Measurements from ENCODE around the gene RIMS4. TPM values are rescaled to one million over a fixed set of nuclear protein-coding genes. Genes with fewer than 3 reads are reported as not detected.

Gene RIMS4
- total RNA-seq, 2 experiments from 2014 or later = not detected

DNA sequence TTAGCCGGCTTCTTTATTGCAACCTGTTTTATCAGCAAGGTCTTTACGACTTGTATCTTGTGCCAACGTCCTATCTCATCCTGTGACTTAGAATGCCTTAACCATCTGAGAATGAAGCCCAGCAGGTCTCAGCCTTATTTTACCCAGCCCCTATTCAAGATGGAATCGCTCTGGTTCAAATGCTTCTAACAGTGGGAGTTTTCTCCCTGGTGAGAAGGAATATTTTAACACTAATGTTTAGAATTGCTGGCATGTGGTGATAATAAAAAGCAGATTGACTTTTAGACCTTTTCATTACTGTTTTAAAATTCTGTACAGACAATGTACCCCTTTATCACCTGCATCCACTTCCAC lies 74.6 kb downstream of the RIMS4 start:
- Histone ChIP-seq H3K9me3 (ENCODE audit: control insufficient read depth in 1 of 2, insufficient read depth in 1 of 2, low read length in 2 of 2) (no peaks in the 10 kb centered on the region), H3K4me1 (ENCODE audit: insufficient read depth, low read length) (peaks cover 14% of the 10 kb centered on the region), H3K27me3 (ENCODE audit: control insufficient read depth in 1 of 2, insufficient read depth in 2 of 2, low read length in 2 of 2) (no peaks in the 10 kb centered on the region), H3K4me3 (ENCODE audit: low read length) (no peak overlapping the region), H3K27ac (ENCODE audit: low read depth in 1 of 2, low read length in 2 of 2) (no peak overlapping the region), H3K36me3 (ENCODE audit: insufficient read depth, low read length) (no peaks in the 10 kb centered on the region)
- TF ChIP-seq CTCF (IDR thresholded peaks at IDR 0.05) = no peak
- H3K27me3 Mint-ChIP-seq = no peaks in the 10 kb centered on the region
- H3K4me1 Mint-ChIP-seq (ENCODE audit: low read depth) = peaks cover 16% of the 10 kb centered on the region
- H3K36me3 Mint-ChIP-seq (ENCODE audit: low read depth) = no peaks in the 10 kb centered on the region
- DNase-seq = no peak
- ChIA-PET CTCF (no interaction called here), POLR2A (no interaction called here)
- ATAC-seq (ENCODE audit: poor library complexity) = no peak
- no peak overlapping the region for H3K27ac Mint-ChIP-seq
- H3K4me3 Mint-ChIP-seq = no peak overlapping the region
- intact Hi-C loops (cut with DNase I, micrococcal nuclease) = loop anchor here (5.0 to 10.0 kb wide), 3 partner anchors 261 to 1148 kb away; partner anchors contain the start of genes FITM2 (in 1 of the 2) and TTPAL (in 1 of the 2)
- no peaks in the 10 kb centered on the region for H3K9me3 Mint-ChIP-seq

GRCh38 chr20:44734938-44735337 lies 75.4 kb downstream of the RIMS4 start:
- no peak for ATAC-seq (ENCODE audit: poor library complexity)
- peaks cover 16% of the 10 kb centered on the region for H3K4me1 Mint-ChIP-seq (ENCODE audit: low read depth)
- Histone ChIP-seq H3K27ac (ENCODE audit: low read depth in 1 of 2, low read length in 2 of 2) (no peak overlapping the region), H3K36me3 (ENCODE audit: insufficient read depth, low read length) (no peaks in the 10 kb centered on the region), H3K4me1 (ENCODE audit: insufficient read depth, low read length) (peaks cover 14% of the 10 kb centered on the region), H3K27me3 (ENCODE audit: control insufficient read depth in 1 of 2, insufficient read depth in 2 of 2, low read length in 2 of 2) (no peaks in the 10 kb centered on the region), H3K9me3 (ENCODE audit: control insufficient read depth in 1 of 2, insufficient read depth in 1 of 2, low read length in 2 of 2) (no peaks in the 10 kb centered on the region), H3K4me3 (ENCODE audit: low read length) (no peak overlapping the region)
- H3K36me3 Mint-ChIP-seq (ENCODE audit: low read depth) = no peaks in the 10 kb centered on the region
- DNase-seq = no peak
- no peak overlapping the region for H3K27ac Mint-ChIP-seq
- no peak for TF ChIP-seq CTCF (IDR thresholded peaks at IDR 0.05)
- POLR2A ChIA-PET = no interaction called here
- no peak overlapping the region for H3K4me3 Mint-ChIP-seq
- CTCF ChIA-PET = no interaction called here
- H3K9me3 Mint-ChIP-seq = no peaks in the 10 kb centered on the region
- intact Hi-C loops (cut with DNase I, micrococcal nuclease) = loop anchor here (5.0 to 10.0 kb wide), 5 partner anchors 118 to 1148 kb away; partner anchors contain the start of genes FITM2 (in 1 of the 2) and TTPAL (in 1 of the 2)
- H3K27me3 Mint-ChIP-seq = no peaks in the 10 kb centered on the region

DNA sequence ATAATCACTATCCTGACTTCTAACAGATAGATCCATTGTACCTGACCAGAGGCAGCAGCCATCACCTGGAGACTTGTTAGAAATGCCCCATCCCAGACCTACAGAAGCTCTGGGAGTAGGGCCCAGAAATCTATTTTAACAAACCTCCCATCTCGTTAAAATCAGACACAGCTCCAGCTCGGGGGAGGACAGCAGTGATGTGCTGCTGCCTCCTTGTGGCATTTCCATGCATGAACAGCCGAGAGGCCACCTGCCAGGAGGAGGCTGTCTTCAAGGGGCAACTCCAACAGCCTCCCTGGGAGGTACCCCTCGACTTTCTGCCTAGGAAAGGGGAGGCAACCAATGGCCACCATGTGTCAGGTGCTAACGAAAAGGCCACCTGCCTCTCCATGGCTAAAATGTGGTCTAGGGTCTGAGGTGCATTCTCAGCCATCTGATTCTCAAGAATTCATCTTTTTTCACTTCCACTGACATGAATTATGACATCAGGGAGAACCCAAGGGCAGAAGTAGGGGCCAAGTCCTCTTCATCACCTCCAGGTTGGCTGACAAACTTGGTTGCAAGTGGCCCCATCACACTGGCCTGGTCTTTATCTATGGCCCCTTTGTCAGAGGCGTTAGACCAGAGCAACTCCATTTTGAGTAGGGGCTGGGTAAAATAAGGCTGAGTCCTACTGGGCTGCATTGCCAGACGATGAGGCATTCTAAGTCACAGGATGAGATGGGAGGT lies 76.8 kb downstream of the RIMS4 start:
- CTCF ChIA-PET = interaction anchor here (0.9 to 1.9 kb wide), 2 partner anchors 50 to 349 kb away, joined by 3 to 7 read pairs; no protein-coding TSS in a partner anchor
- no peaks in the 10 kb centered on the region for H3K9me3 Mint-ChIP-seq
- no peaks in the 10 kb centered on the region for H3K36me3 Mint-ChIP-seq (ENCODE audit: low read depth)
- H3K27me3 Mint-ChIP-seq = no peaks in the 10 kb centered on the region
- Histone ChIP-seq H3K27me3 (ENCODE audit: control insufficient read depth in 1 of 2, insufficient read depth in 2 of 2, low read length in 2 of 2) (no peaks in the 10 kb centered on the region), H3K4me1 (ENCODE audit: insufficient read depth, low read length) (peaks cover 14% of the 10 kb centered on the region), H3K36me3 (ENCODE audit: insufficient read depth, low read length) (no peaks in the 10 kb centered on the region), H3K9me3 (ENCODE audit: control insufficient read depth in 1 of 2, insufficient read depth in 1 of 2, low read length in 2 of 2) (no peaks in the 10 kb centered on the region), H3K27ac (ENCODE audit: low read depth in 1 of 2, low read length in 2 of 2) (no peak overlapping the region), H3K4me3 (ENCODE audit: low read length) (no peak overlapping the region)
- intact Hi-C loops (cut with DNase I, micrococcal nuclease) = loop anchor here (1.0 to 10.0 kb wide), 10 partner anchors 48 to 617 kb away; partner anchors contain the start of genes FITM2 (in 1 of the 2) and TTPAL (in 1 of the 2)
- TF ChIP-seq CTCF (IDR thresholded peaks at IDR 0.05) = peak; percentile 65
- H3K4me1 Mint-ChIP-seq (ENCODE audit: low read depth) = peaks cover 11% of the 10 kb centered on the region
- DNase-seq = peak; percentile 38 to 81 (median 50)
- H3K4me3 Mint-ChIP-seq = no peak overlapping the region
- ATAC-seq (ENCODE audit: poor library complexity) = peak; percentile 74
- POLR2A ChIA-PET = no interaction called here
- no peak overlapping the region for H3K27ac Mint-ChIP-seq
